ENCODE measurements around the gene RAP1GAP. TPM values are rescaled to one million over a fixed set of nuclear protein-coding genes. Genes with fewer than 3 reads are reported as not detected.

RAP1GAP gene
- total and polyA plus RNA-seq, 4 donors = 8.6 to 23.1 (median 11.3) TPM

DNA sequence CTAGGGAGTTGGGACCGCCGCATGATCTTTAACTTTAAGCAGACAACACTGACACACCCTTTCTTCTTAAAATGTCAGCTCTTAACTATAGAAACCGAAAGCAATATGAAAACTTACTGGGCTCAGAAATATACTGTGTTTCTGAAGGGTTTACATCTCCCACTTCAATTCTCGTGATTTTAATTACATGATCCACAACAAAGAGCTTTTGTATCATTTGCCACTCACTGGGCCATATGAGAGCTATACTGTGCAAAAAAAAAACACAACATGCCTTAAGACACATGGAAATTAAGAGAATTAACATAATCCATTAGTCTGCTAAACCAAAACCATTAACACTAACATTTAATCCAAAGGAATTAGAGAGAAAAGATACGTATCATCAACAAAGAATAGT is 35.0 kb upstream of the RAP1GAP start:
- H3K4me1 ChIP-seq (ENCODE audit: control insufficient read depth in 4 of 4, insufficient read depth in 4 of 4, low read length in 3 of 4) = peaks cover 0 to 4% (median 1%) of the 10 kb centered on the region in 4 donors
- no peaks in the 10 kb centered on the region for H3K9me3 ChIP-seq (ENCODE audit: control insufficient read depth in 4 of 4, low read length in 3 of 4)
- peaks cover 9 to 31% (median 25%) of the 10 kb centered on the region in 4 donors for H3K36me3 ChIP-seq (ENCODE audit: control insufficient read depth in 4 of 4, insufficient read depth in 3 of 4, low read depth in 1 of 4, low read length in 3 of 4)
- no peak overlapping the region for H3K4me3 ChIP-seq (ENCODE audit: low read depth in 1 of 3, low read length in 3 of 3)
- 89% methylated on average over 5 of the region's 5 CpGs for WGBS
- TF ChIP-seq HNF4G (IDR thresholded peaks at IDR 0.05) = no peak
- TF ChIP-seq, protein P1, sequence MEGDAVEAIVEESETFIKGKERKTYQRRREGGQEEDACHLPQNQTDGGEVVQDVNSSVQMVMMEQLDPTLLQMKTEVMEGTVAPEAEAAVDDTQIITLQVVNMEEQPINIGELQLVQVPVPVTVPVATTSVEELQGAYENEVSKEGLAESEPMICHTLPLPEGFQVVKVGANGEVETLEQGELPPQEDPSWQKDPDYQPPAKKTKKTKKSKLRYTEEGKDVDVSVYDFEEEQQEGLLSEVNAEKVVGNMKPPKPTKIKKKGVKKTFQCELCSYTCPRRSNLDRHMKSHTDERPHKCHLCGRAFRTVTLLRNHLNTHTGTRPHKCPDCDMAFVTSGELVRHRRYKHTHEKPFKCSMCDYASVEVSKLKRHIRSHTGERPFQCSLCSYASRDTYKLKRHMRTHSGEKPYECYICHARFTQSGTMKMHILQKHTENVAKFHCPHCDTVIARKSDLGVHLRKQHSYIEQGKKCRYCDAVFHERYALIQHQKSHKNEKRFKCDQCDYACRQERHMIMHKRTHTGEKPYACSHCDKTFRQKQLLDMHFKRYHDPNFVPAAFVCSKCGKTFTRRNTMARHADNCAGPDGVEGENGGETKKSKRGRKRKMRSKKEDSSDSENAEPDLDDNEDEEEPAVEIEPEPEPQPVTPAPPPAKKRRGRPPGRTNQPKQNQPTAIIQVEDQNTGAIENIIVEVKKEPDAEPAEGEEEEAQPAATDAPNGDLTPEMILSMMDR (IDR thresholded peaks at IDR 0.05; ENCODE audit: low read depth, low read length, missing input control) = no peak
- no peak for TF ChIP-seq SP1 (IDR thresholded peaks at IDR 0.05)
- TF ChIP-seq RXRA (IDR thresholded peaks at IDR 0.05) = no peak
- TF ChIP-seq NR2F2 (IDR thresholded peaks at IDR 0.05) = no peak
- no peak for TF ChIP-seq RAD21 (IDR thresholded peaks at IDR 0.05)
- TF ChIP-seq, protein P2, sequence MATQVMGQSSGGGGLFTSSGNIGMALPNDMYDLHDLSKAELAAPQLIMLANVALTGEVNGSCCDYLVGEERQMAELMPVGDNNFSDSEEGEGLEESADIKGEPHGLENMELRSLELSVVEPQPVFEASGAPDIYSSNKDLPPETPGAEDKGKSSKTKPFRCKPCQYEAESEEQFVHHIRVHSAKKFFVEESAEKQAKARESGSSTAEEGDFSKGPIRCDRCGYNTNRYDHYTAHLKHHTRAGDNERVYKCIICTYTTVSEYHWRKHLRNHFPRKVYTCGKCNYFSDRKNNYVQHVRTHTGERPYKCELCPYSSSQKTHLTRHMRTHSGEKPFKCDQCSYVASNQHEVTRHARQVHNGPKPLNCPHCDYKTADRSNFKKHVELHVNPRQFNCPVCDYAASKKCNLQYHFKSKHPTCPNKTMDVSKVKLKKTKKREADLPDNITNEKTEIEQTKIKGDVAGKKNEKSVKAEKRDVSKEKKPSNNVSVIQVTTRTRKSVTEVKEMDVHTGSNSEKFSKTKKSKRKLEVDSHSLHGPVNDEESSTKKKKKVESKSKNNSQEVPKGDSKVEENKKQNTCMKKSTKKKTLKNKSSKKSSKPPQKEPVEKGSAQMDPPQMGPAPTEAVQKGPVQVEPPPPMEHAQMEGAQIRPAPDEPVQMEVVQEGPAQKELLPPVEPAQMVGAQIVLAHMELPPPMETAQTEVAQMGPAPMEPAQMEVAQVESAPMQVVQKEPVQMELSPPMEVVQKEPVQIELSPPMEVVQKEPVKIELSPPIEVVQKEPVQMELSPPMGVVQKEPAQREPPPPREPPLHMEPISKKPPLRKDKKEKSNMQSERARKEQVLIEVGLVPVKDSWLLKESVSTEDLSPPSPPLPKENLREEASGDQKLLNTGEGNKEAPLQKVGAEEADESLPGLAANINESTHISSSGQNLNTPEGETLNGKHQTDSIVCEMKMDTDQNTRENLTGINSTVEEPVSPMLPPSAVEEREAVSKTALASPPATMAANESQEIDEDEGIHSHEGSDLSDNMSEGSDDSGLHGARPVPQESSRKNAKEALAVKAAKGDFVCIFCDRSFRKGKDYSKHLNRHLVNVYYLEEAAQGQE (IDR thresholded peaks at IDR 0.05) = no peak
- TF ChIP-seq HNF4A (conservative IDR thresholded peaks at IDR 0.05) = no peak
- TF ChIP-seq FOXA1 (IDR thresholded peaks at IDR 0.05) = no peak
- no peak for TF ChIP-seq EGR1 (IDR thresholded peaks at IDR 0.05; ENCODE audit: low read depth in 2 of 2)
- no peak for TF ChIP-seq JUND (IDR thresholded peaks at IDR 0.05)
- TF ChIP-seq, protein P3, sequence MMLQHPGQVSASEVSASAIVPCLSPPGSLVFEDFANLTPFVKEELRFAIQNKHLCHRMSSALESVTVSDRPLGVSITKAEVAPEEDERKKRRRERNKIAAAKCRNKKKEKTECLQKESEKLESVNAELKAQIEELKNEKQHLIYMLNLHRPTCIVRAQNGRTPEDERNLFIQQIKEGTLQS (IDR thresholded peaks at IDR 0.05) = no peak
- TF ChIP-seq GABPA (IDR thresholded peaks at IDR 0.05 in 1 of 2, conservative IDR thresholded peaks at IDR 0.05 in 1 of 2) = no peak
- TF ChIP-seq TAF1 (conservative IDR thresholded peaks at IDR 0.05) = no peak
- TF ChIP-seq, protein P4, sequence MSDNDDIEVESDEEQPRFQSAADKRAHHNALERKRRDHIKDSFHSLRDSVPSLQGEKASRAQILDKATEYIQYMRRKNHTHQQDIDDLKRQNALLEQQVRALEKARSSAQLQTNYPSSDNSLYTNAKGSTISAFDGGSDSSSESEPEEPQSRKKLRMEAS (IDR thresholded peaks at IDR 0.05) = no peak
- no peak for TF ChIP-seq FOXA2 (IDR thresholded peaks at IDR 0.05)
- no peak for TF ChIP-seq YY1 (IDR thresholded peaks at IDR 0.05)
- no peak overlapping the region for H3K9ac ChIP-seq (ENCODE audit: low read depth in 1 of 2, low read length in 2 of 2)
- H3K27me3 ChIP-seq (ENCODE audit: control insufficient read depth in 4 of 4, insufficient read depth in 4 of 4, low read length in 3 of 4) = no peaks in the 10 kb centered on the region
- H3K27ac ChIP-seq (ENCODE audit: low read depth in 1 of 2, low read length in 2 of 2) = no peak overlapping the region
- DNase-seq (ENCODE audit: low spot score) = no peak

DNA sequence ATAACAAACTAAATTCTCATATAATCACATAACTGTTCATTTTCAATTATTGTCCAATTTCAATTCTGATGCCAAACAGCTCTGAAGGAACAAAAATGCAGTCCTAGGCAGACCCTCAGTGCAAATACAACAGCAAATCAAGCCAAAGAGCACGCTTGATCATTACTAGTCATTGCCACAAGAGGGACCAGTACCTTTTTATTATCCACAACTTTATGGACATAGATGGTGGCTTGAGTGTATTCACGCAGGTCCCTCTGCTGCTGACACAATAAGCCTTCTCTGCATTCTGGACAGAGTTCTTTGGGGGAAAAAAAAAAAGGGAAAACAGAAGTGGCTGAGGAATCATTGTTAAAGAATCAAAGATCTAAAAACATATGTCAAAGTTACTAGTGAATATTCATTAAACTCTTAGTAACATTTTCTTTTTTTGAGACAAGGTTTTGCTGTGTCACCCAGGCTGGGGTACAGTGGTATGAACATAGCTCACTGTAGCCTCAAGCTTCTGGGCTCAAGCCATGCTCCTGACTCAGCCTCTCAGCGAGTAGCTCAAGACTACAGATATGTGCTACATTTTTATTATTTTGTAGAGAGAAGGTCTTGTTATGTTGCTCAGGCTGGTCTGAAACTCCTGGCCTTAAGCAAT is 34.3 kb upstream of the RAP1GAP start:
- peaks cover 0 to 4% (median 1%) of the 10 kb centered on the region in 4 donors for H3K4me1 ChIP-seq (ENCODE audit: control insufficient read depth in 4 of 4, insufficient read depth in 4 of 4, low read length in 3 of 4)
- no peaks in the 10 kb centered on the region for H3K9me3 ChIP-seq (ENCODE audit: control insufficient read depth in 4 of 4, low read length in 3 of 4)
- WGBS = 81% methylated on average over 3 of the region's 3 CpGs
- H3K27me3 ChIP-seq (ENCODE audit: control insufficient read depth in 4 of 4, insufficient read depth in 4 of 4, low read length in 3 of 4) = no peaks in the 10 kb centered on the region
- H3K9ac ChIP-seq (ENCODE audit: low read depth in 1 of 2, low read length in 2 of 2) = no peak overlapping the region
- peaks cover 9 to 31% (median 25%) of the 10 kb centered on the region in 4 donors for H3K36me3 ChIP-seq (ENCODE audit: control insufficient read depth in 4 of 4, insufficient read depth in 3 of 4, low read depth in 1 of 4, low read length in 3 of 4)
- DNase-seq (ENCODE audit: low spot score) = no peak
- H3K4me3 ChIP-seq (ENCODE audit: low read depth in 1 of 3, low read length in 3 of 3) = no peak overlapping the region
- no peak overlapping the region for H3K27ac ChIP-seq (ENCODE audit: low read depth in 1 of 2, low read length in 2 of 2)
- TF ChIP-seq TAF1 (conservative IDR thresholded peaks at IDR 0.05) (no peak), HNF4G (IDR thresholded peaks at IDR 0.05) (no peak), GABPA (IDR thresholded peaks at IDR 0.05 in 1 of 2, conservative IDR thresholded peaks at IDR 0.05 in 1 of 2) (no peak), RAD21 (IDR thresholded peaks at IDR 0.05) (peak; percentile 42 to 70), NR2F2 (IDR thresholded peaks at IDR 0.05) (no peak), EGR1 (IDR thresholded peaks at IDR 0.05; ENCODE audit: low read depth in 2 of 2) (no peak), RXRA (IDR thresholded peaks at IDR 0.05) (no peak), FOXA1 (IDR thresholded peaks at IDR 0.05) (no peak)
- TF ChIP-seq, protein P1 (IDR thresholded peaks at IDR 0.05; ENCODE audit: low read depth, low read length, missing input control) = peak; percentile 46
- TF ChIP-seq, protein P4 (IDR thresholded peaks at IDR 0.05) = no peak

Data from liver (tissue), 9 donors.